ENCODE data around the gene BMP4.

DNA sequence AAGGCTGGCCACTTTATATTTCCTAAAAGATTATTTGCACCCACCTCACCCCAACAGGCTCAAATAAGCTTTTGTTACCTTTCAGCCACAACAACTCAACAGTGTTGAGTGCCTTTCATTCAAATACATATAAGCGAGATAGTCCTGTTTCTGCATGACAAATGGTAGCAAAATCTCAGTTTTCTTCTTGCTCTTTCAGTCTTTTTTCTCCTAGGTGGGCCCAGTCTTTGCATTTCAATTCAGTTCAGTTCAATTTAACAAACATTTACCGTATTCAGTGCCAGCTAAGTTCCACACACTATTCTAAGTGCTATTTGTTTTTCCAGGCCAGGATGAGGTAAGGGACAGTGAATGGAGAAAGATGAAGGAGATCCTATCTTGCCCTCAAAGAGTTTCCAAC, 25.9 kb upstream of the BMP4 start:
- TF ChIP-seq CTCF (IDR thresholded peaks at IDR 0.05; ENCODE audit: low read depth, low read length), result no peak
- no peak for TF ChIP-seq EZH2phosphoT487 (IDR thresholded peaks at IDR 0.05; ENCODE audit: low read depth)

Data from OCI-LY3 (cell line).